A673 (cell line): ENCODE measurements around the gene KCNA2. TPM values are rescaled to one million over a fixed set of nuclear protein-coding genes. Genes with fewer than 3 reads are reported as not detected.

Experiments
- BruUV-seq: library from RNA; stranded (reverse); fragments of 400-500 nt; replicated peaks from 2 replicates; lab custom pipeline; 2021; lab: Mats Ljungman, UMichigan
- CTCF ChIA-PET: fragments of 300-600 bp; sonication (Branson Sonifier 250); formaldehyde crosslinking; loops from one replicate; lab custom pipeline; 2022; ENCODE audit warnings: antibody characterized with exemption; lab: Charles Lee
- POLR2A ChIA-PET: fragments of 300-600 bp; sonication (Branson Sonifier 250); formaldehyde crosslinking; loops from one replicate; lab custom pipeline; 2022; ENCODE audit warnings: antibody characterized with exemption; ENCODE audit not compliant: low non-redundant PET; lab: Charles Lee
- DNase-seq: peaks from one replicate; pipeline ENCODE4 v3.0.0-alpha.2; 2015; ENCODE audit warnings: low spot score
- H3K27ac ChIP-seq: fragments of 200-600 bp; sonication (generic); 2 replicates; pipeline ENCODE4 v1.5.1; 2016; ENCODE audit warnings: mixed run types, low read depth, mild to moderate bottlenecking, mixed read lengths, antibody characterized with exemption, low read length; ENCODE audit not compliant: poor library complexity, severe bottlenecking
- H3K27me3 ChIP-seq: fragments of 200-600 bp; sonication (generic); replicated peaks from 2 replicates; pipeline ENCODE4 v1.6.1; 2017; ENCODE audit warnings: mixed run types, low read depth, mild to moderate bottlenecking, mixed read lengths, antibody characterized with exemption, low read length; ENCODE audit not compliant: insufficient read depth, poor library complexity
- H3K36me3 ChIP-seq: fragments of 200-600 bp; sonication (generic); 2 replicates; pipeline ENCODE4 v1.6.1; 2016; ENCODE audit warnings: mixed run types, mild to moderate bottlenecking, mixed read lengths, antibody characterized with exemption, low read length; ENCODE audit not compliant: insufficient read depth, poor library complexity, severe bottlenecking
- H3K4me1 ChIP-seq: fragments of 200-600 bp; sonication (generic); 2 replicates; pipeline ENCODE4 v1.6.1; 2017; ENCODE audit warnings: mixed run types, mild to moderate bottlenecking, mixed read lengths, antibody characterized with exemption, low read length; ENCODE audit not compliant: insufficient read depth, poor library complexity, severe bottlenecking
- H3K4me3 ChIP-seq: fragments of 200-600 bp; sonication (generic); 2 replicates; pipeline ENCODE4 v1.5.1; 2016; ENCODE audit warnings: low read depth, mixed run types, mild to moderate bottlenecking, mixed read lengths, low read length; ENCODE audit not compliant: poor library complexity, severe bottlenecking
- H3K9me3 ChIP-seq: fragments of 200-600 bp; sonication (generic); 2 replicates; pipeline ENCODE4 v1.6.1; 2016; ENCODE audit warnings: mixed run types, low read depth, mild to moderate bottlenecking, mixed read lengths, antibody characterized with exemption, low read length; ENCODE audit not compliant: poor library complexity, severe bottlenecking
- CTCF ChIP-seq: fragments of 300-800, 200-600 bp; sonication (generic); conservative IDR thresholded peaks from 2 replicates; pipeline ENCODE4 v1.5.1; 2017; ENCODE audit warnings: low read depth, mild to moderate bottlenecking, antibody characterized with exemption, low read length, moderate library complexity, mixed read lengths
- EZH2 ChIP-seq: fragments of 200-600 bp; sonication (generic); IDR thresholded peaks from 2 replicates; pipeline ENCODE4 v1.6.1; 2017; ENCODE audit warnings: borderline replicate concordance, low read depth, mild to moderate bottlenecking, mixed read lengths, antibody characterized with exemption, low read length; ENCODE audit not compliant: poor library complexity, severe bottlenecking
- intact Hi-C: fragments of 100-400 bp; cut with micrococcal nuclease; formaldehyde crosslinking; loops from one replicate; pipeline ENCODE4 v1.10.0; 2022; ENCODE audit not compliant: unreplicated experiment
- total RNA-seq: library from RNA; stranded (reverse); gene quantifications from 2 replicates; pipeline ENCODE4 v1.2.3, GENCODE V29; 2021

KCNA2 gene
- total RNA-seq, 1 experiment from 2014 or later: 46.6 TPM

GRCh38 chr1:110576441-110576840, 29.7 kb downstream of the KCNA2 start:
- DNase-seq: no peak
- no peaks in the 10 kb centered on the region for H3K9me3 ChIP-seq
- H3K36me3 ChIP-seq: no peaks in the 10 kb centered on the region
- peaks cover 4% of the 10 kb centered on the region for H3K27me3 ChIP-seq
- POLR2A ChIA-PET: no interaction called here
- H3K4me3 ChIP-seq: no peak overlapping the region
- H3K4me1 ChIP-seq: no peaks in the 10 kb centered on the region
- CTCF ChIA-PET: no interaction called here
- BruUV-seq: no TSS peak
- H3K27ac ChIP-seq: no peak overlapping the region
- TF ChIP-seq CTCF (no peak), EZH2 (no peak)
- intact Hi-C loops: no loop called here

GRCh38 chr1:110573314-110573713, 32.8 kb downstream of the KCNA2 start:
- no peaks in the 10 kb centered on the region for H3K4me1 ChIP-seq
- H3K27me3 ChIP-seq: peaks cover 8% of the 10 kb centered on the region
- no peaks in the 10 kb centered on the region for H3K9me3 ChIP-seq
- no peaks in the 10 kb centered on the region for H3K36me3 ChIP-seq
- no peak for DNase-seq
- ChIA-PET CTCF (interaction anchor here (1.1 kb wide), 1 partner anchor 45 kb away, joined by 3 read pairs; no protein-coding TSS in a partner anchor), POLR2A (interaction anchor here (0.6 to 0.9 kb wide), 2 partner anchors 20 to 44 kb away, joined by 3 read pairs; no protein-coding TSS in a partner anchor)
- TF ChIP-seq CTCF (no peak), EZH2 (no peak)
- intact Hi-C loops: no loop called here
- BruUV-seq: no TSS peak
- no peak overlapping the region for H3K4me3 ChIP-seq
- H3K27ac ChIP-seq: no peak overlapping the region

- Histone ChIP-seq H3K36me3 (no peaks in the 10 kb centered on the region), H3K27ac (no peak overlapping the region), H3K4me3 (no peak overlapping the region), H3K9me3 (no peaks in the 10 kb centered on the region), H3K4me1 (no peaks in the 10 kb centered on the region), H3K27me3 (peaks cover 8% of the 10 kb centered on the region)
- BruUV-seq: no TSS peak
- CTCF ChIA-PET: interaction anchor here (1.1 kb wide), 1 partner anchor 46 kb away, joined by 3 read pairs; no protein-coding TSS in a partner anchor
- intact Hi-C loops: no loop called here
- no peak for DNase-seq
- TF ChIP-seq EZH2 (no peak), CTCF (no peak)
- POLR2A ChIA-PET: interaction anchor here (0.9 kb wide), 1 partner anchor 43 kb away, joined by 3 read pairs; no protein-coding TSS in a partner anchor
These were observed 33.4 kb downstream of the KCNA2 start for GRCh38 chr1:110572751-110573150.
